Muscle layer of duodenum (tissue), 2 donors: Measurements from ENCODE around the gene CAB39.
A peak's percentile ranks its signal among the peaks of the same experiment; 100 is the strongest.

Experiments used
- H3K27ac ChIP-seq: one replicate; pipeline ENCODE4 v1.7.0; 2013; ENCODE audit warnings: mild to moderate bottlenecking, low read length
- H3K27me3 ChIP-seq: one replicate; pipeline ENCODE4 v1.7.0; 2013; ENCODE audit warnings: low read depth, mild to moderate bottlenecking, control low read depth, low read length
- H3K36me3 ChIP-seq, 2 donors: one replicate each; pipeline ENCODE4 v1.7.0; 2013; ENCODE audit warnings: low read length in 2 of 2, control low read depth in 1 of 2, mild to moderate bottlenecking in 1 of 2; ENCODE audit not compliant: insufficient read depth in 2 of 2, control insufficient read depth in 1 of 2
- H3K4me1 ChIP-seq, 2 donors: one replicate each; pipeline ENCODE4 v1.7.0; 2013; ENCODE audit warnings: low read length in 2 of 2, mild to moderate bottlenecking in 2 of 2, control low read depth in 1 of 2, moderate library complexity in 1 of 2; ENCODE audit not compliant: insufficient read depth in 2 of 2, control insufficient read depth in 1 of 2
- H3K4me3 ChIP-seq, 2 donors: one replicate each; pipeline ENCODE4 v1.7.0; 2013; ENCODE audit warnings: low read length in 2 of 2, low read depth in 1 of 2, mild to moderate bottlenecking in 1 of 2
- H3K9me3 ChIP-seq, 2 donors: one replicate each; pipeline ENCODE4 v1.7.0; 2013; ENCODE audit warnings: low read length in 2 of 2, control low read depth in 1 of 2, mild to moderate bottlenecking in 1 of 2; ENCODE audit not compliant: control insufficient read depth in 1 of 2
- donor health status: healthy.

The CAB39 gene

DNA sequence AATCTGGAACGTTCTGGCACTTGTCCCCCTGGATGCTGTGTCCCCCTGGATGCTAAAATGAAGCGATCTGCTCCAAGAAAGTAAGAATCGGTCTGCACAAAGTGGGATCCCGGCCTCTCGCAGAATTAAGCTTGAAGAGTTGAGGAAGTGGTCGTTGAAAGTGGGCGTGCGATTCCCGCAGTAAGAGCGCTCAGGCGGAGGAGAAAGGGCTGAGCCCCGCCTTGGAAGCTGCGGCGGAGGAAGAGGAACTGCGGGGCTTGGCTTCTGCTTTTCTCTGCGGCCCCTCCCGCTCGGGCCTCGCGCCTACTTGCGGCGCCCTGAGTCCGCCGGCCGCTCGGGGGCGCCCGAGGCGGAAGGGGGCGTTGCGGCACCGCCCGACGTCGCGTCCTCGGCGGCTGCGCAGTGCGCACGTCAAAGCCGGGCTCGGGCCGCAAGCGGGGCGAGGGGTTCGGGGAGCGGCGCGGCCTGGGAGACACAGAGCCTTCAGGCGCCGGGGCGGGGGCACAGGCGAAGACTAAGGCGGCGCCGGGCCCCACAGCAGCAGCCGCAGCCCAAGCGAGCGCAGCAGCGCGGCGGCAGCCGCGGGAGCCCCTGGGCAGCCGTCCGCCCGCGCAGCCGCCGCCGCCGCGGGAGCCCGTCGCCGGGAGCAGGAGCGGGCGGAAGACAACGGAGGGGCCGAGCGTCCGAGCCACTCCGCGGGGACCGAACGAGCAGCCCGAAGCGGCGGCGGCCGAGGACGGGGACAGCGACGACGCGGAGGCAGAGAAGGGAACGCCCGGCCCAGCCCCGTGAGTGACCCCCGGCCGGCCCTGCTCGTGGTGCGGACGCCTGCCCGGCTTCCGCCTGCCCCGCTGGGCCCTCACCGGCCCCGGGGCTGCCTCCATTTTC lies at the start of gene CAB39:
Gene CAB39 (plus strand): TSS at position 400 of the 888 bp plus-strand sequence. CDS start 47,160 bp downstream, outside the sequence.
- no peaks in the 10 kb centered on the region for H3K9me3 ChIP-seq
- H3K36me3 ChIP-seq = peaks cover 0 to 5% of the 10 kb centered on the region in 2 donors
- no peaks in the 10 kb centered on the region for H3K27me3 ChIP-seq
- peaks cover 9 to 30% of the 10 kb centered on the region in 2 donors for H3K4me1 ChIP-seq
- H3K4me3 ChIP-seq = peak within 1 kb of the TSS; percentile 94 to 98
- H3K27ac ChIP-seq = peak within 1 kb of the TSS; percentile 98

DNA sequence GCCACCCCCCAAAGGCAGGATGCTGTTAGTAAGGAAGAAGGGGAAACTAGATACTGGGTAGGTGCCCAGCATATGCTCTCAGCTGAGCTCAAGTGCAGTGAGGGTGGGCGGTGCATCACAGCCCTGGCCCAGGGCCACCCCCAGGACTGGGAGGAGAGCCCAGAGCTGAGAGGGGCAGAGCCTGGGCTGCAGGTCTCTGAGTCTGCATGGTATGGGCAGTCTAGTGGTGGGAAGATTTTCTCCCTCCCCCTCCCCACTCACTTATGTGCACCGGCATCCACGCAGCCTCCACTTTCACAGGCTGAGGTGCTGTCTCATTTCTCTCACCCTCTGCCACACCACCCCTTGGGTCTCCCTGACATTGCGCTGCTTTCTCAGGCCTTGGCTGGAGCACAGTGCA lies 48.5 kb upstream of the CAB39 start:
- Histone ChIP-seq H3K4me3 (no peak overlapping the region), H3K27me3 (no peaks in the 10 kb centered on the region), H3K27ac (no peak overlapping the region), H3K4me1 (peaks cover 0 to 4% of the 10 kb centered on the region in 2 donors), H3K9me3 (no peaks in the 10 kb centered on the region), H3K36me3 (no peaks in the 10 kb centered on the region)

DNA sequence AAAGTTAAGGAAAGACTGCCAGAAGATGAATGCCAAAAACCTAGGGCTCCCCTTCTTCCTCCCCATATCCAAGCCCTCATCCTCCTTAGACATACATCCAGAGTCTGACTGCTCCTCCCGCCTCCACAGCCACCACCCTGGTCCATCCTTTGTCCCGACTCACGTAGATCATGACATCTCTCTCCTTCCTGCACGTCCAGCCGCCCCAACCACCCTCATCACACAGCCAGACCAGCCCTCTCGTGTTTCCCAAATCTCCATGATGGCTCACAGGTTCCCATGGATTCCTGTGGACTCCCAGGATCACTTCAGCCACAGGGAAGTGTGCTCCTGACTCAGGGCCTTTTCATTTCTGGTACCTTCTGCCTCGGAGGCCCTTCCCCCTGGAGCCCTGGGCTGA lies 47.8 kb upstream of the CAB39 start:
- peaks cover 0 to 7% of the 10 kb centered on the region in 2 donors for H3K4me1 ChIP-seq
- no peaks in the 10 kb centered on the region for H3K9me3 ChIP-seq
- no peaks in the 10 kb centered on the region for H3K36me3 ChIP-seq
- H3K27ac ChIP-seq = no peak overlapping the region
- H3K4me3 ChIP-seq = no peak overlapping the region
- no peaks in the 10 kb centered on the region for H3K27me3 ChIP-seq

DNA sequence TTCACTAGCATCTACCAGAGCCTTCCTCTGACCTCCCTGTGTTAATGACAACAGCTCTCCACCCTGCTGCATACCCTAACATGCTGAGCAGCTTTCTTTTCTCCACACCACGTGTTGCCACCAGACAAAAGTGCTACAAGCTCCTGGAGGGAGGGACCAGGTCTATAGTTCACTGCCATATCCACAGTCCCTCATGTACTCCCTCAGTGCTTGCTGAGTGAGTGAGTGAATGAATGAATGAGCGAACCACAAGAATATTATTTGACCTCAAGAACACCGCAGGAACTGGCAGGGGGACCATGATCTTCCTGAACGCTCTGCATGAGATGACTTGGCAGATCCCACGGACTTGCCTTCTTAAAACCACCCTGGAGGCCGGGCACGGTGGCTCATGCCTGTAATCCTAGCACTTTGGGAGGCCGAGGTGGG lies 47.4 kb upstream of the CAB39 start:
- Histone ChIP-seq H3K27me3 (no peaks in the 10 kb centered on the region), H3K4me3 (no peak overlapping the region), H3K9me3 (no peaks in the 10 kb centered on the region), H3K4me1 (peaks cover 0 to 7% of the 10 kb centered on the region in 2 donors), H3K36me3 (no peaks in the 10 kb centered on the region), H3K27ac (no peak overlapping the region)

DNA sequence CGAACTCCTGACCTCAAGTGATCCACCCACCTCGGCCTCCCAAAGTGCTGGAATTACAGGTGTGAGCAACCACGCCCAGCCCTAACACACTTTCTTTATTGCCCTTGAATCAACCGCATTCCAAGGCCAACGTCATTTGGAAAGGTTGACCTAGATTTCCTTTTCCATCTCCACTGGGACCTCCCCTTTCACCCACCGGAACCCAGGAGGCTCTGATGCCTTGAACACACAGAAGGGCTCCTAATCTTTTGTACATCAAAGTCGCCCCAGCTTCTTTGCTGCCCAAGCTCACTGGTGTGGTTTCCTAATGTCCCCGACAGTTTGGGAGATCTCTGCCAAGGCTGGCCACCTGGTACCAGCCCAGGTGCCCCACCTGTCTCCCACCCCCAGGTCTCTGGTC lies 46.2 kb upstream of the CAB39 start:
- no peaks in the 10 kb centered on the region for H3K9me3 ChIP-seq
- H3K4me1 ChIP-seq = peaks cover 0 to 7% of the 10 kb centered on the region in 2 donors
- H3K36me3 ChIP-seq = no peaks in the 10 kb centered on the region
- H3K27me3 ChIP-seq = no peaks in the 10 kb centered on the region
- H3K27ac ChIP-seq = no peak overlapping the region
- no peak overlapping the region for H3K4me3 ChIP-seq

DNA sequence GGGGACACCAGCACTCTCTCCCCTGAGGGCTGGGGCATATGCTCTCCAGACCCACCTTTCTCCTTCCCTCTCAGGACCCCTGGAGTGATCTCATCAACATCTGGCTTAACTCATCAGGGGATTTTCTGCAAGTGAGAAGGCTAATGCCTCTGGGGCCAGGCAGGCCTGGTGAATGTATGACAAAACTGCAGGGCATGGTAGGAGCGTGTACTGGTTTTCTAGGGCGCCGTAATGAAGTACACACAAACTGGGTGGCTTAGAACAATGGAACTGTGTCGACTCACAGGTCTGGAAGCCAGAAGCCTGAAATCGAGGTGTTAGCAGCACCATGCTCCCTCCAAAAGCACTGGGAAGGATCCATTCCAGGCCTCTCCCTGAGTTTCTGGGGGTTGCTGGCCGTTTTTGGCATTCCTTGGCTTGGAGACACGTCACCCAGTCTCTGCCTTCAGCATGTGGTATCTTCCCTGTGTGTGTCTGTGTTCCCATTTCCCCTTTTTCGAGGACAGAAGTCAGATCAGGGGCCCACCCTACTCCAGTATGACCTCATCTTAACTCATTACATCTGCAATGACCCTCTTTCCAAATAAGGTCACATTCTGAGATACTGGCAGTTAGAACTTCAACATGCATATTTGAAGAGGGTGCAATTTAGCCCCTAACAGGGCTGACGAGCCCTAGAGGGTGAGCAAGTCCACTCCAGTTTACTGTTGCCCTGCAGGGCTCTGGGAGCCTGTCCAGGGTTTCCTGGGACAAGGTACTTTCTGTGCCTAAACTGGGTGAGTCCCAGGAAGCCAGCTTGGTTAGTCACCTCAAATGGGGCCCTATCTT lies 45.5 kb upstream of the CAB39 start:
- Histone ChIP-seq H3K4me3 (no peak overlapping the region), H3K9me3 (no peaks in the 10 kb centered on the region), H3K27ac (no peak overlapping the region), H3K36me3 (no peaks in the 10 kb centered on the region), H3K4me1 (peaks cover 0 to 7% of the 10 kb centered on the region in 2 donors), H3K27me3 (no peaks in the 10 kb centered on the region)

DNA sequence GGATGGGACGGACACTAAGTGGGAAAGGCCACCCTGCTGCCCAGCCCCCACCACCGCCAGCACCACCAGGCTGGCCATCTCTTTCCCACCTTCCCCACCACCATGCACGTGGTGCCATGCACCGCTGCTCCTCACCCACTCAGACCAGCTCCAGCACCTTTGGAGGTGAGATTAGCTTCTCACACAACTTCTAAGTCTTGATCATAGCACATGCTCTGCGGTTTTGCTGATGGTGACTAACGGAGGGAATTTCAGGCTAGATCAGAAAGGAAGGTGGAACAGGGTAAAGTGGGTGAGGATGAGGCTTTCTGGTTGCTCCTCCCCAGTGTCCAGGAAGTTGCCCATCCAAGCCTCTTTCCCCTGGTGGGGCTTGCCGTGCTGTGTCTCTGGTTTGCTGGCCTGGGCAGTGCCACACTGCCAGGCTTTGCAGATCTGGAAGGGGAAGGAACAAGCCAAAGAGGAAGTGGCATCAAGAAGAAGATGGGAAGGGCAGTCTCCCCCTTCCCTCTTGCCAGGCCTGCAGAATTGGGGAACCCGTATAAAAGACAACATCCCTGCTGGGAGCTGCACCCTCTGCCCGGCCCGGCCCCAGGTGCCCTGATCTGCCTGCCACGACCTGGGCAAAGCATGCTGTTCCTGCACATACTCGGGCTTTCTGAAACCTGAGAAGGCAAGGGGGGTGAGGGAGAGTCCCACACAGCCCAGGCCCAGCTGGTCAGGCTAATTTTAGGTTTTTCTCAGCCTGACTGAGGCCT lies 44.3 kb upstream of the CAB39 start:
- no peak overlapping the region for H3K4me3 ChIP-seq
- H3K9me3 ChIP-seq = no peaks in the 10 kb centered on the region
- H3K36me3 ChIP-seq = no peaks in the 10 kb centered on the region
- H3K4me1 ChIP-seq = peaks cover 0 to 7% of the 10 kb centered on the region in 2 donors
- H3K27me3 ChIP-seq = no peaks in the 10 kb centered on the region
- H3K27ac ChIP-seq = no peak overlapping the region

DNA sequence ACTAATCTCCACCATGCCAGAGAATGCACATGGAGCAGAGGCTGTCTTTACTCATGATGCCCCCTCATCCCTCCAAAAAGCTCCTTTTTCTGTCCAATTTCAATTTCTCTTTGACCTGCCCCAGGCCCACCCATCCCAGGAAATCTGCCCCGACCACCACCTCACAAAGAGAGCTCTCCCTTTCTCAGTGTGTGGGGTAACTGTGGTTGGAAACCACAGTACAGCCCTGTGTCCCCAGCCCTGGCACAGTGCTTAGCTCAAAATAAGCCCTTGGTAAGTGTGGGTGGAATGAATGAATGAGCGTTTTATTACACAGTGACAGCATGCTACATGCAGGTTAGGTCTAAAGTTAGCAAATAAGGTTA lies 43.7 kb upstream of the CAB39 start:
- no peaks in the 10 kb centered on the region for H3K36me3 ChIP-seq
- peaks cover 0 to 7% of the 10 kb centered on the region in 2 donors for H3K4me1 ChIP-seq
- no peak overlapping the region for H3K4me3 ChIP-seq
- no peak overlapping the region for H3K27ac ChIP-seq
- no peaks in the 10 kb centered on the region for H3K9me3 ChIP-seq
- H3K27me3 ChIP-seq = no peaks in the 10 kb centered on the region

DNA sequence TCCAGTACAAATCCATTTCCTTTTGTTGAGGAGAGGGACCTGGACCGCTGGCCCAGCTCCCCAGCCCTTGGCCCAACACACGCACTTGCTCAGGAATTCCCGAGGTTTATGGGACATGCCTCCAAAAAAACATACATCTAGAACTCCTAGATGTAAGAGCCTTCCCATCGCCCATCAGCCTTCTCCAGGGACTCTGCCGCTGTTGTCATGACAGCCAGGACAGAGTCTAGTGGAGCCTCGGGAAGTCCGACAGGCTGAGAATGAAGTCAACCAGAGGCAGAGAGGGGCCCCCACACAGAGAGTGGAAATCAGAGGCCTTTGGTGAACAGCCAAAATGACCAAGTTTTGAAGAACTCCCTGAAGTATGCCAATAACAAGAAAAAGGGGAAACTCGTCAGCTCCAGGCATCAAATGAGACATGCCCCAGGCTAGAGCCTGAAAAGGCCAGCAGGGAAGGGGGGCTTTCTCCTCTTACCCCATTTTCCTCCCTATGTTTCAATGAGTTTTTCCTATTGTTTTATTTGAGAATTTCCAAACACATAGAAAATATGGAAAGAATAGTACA lies 43.2 kb upstream of the CAB39 start:
- H3K27ac ChIP-seq = no peak overlapping the region
- H3K4me3 ChIP-seq = no peak overlapping the region
- no peaks in the 10 kb centered on the region for H3K9me3 ChIP-seq
- no peaks in the 10 kb centered on the region for H3K36me3 ChIP-seq
- peaks cover 0 to 7% of the 10 kb centered on the region in 2 donors for H3K4me1 ChIP-seq
- H3K27me3 ChIP-seq = no peaks in the 10 kb centered on the region

DNA sequence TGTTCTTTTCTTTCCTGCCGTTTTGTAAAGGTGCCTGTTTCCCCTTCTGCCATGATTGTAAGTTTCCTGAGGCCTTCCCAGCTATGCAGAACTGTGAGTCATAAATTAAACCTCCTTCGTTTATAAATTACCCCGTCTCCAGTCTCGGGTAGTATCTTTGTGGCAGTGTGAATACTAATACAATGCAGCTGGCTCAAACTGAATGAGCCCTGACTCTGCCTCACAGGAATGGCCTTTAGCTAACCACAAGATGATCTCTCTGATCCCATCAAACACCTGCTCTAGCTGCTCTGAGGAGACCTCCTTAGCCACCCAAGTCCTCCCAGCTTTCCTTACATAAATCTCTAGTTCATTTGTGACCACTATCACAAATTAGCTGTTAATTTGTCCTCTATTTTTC lies 41.5 kb upstream of the CAB39 start:
- Histone ChIP-seq H3K27ac (no peak overlapping the region), H3K4me1 (peaks cover 0 to 7% of the 10 kb centered on the region in 2 donors), H3K27me3 (no peaks in the 10 kb centered on the region)

More for the DNA sequence above, 41.5 kb upstream of the CAB39 start:
- Histone ChIP-seq H3K9me3 (no peaks in the 10 kb centered on the region), H3K36me3 (no peaks in the 10 kb centered on the region), H3K4me3 (no peak overlapping the region)
